A549 (cell line): Measurements from ENCODE around the gene ZPR1. TPM values are rescaled to one million over a fixed set of nuclear protein-coding genes. Genes with fewer than 3 reads are reported as not detected.

Experiments used
- ATAC-seq, 2 experiments: fragments of 200-7000 bp in 1 of 2; fragments of >200 bp in 1 of 2; cut with Nextera tagmentation in 1 of 2; cut with Tn5 transposase in 1 of 2; 3 replicates each; pipeline versions ENCODE4 v1.8.0 to v1.9.1; 2018 to 2020; ENCODE audit warnings: mild to moderate bottlenecking in 1 of 2, moderate library complexity in 1 of 2
- CTCF ChIA-PET: fragments of 300-600 bp; sonication (Branson Sonifier 250); formaldehyde crosslinking; extraction: SDS; loops from one replicate; lab custom pipeline; 2021; ENCODE audit warnings: antibody characterized with exemption, inconsistent platforms; lab: Yijun Ruan, JAX
- POLR2A ChIA-PET: fragments of 350-600 bp; formaldehyde crosslinking; extraction: SDS; loops from one replicate; lab custom pipeline; 2021; ENCODE audit warnings: antibody characterized with exemption, inconsistent platforms; lab: Yijun Ruan, JAX
- DNase-seq, 2 experiments: peaks; one replicate each; pipeline versions ENCODE4 v3.0.0 to v3.0.0-alpha.2; 2011 to 2016; ENCODE audit warnings: low read depth in 1 of 2, low spot score in 1 of 2
- FAIRE-seq: peaks from 2 replicates; lab custom pipeline; 2011; peaks lifted over from hg19 to GRCh38; lab: Jason Lieb, UNC
- H3K27ac ChIP-seq, 2 experiments: fragments of >200 bp; sonication (Bioruptor Twin); formaldehyde crosslinking; 3 replicates each; pipeline ENCODE4 v1.5.1; 2016 to 2017
- H3K4me1 ChIP-seq: fragments of >200 bp; sonication (Bioruptor Twin); formaldehyde crosslinking; 3 replicates; pipeline ENCODE4 v1.6.1; 2016
- H3K4me2 ChIP-seq: fragments of >200 bp; sonication (Bioruptor Twin); formaldehyde crosslinking; 3 replicates; pipeline ENCODE4 v1.6.1; 2016
- H3K4me3 ChIP-seq: fragments of >200 bp; sonication (Bioruptor Twin); formaldehyde crosslinking; 3 replicates; pipeline ENCODE4 v1.5.1; 2016
- H3K9me3 ChIP-seq: fragments of >200 bp; sonication (Bioruptor Twin); formaldehyde crosslinking; 3 replicates; pipeline ENCODE4 v1.6.1; 2016
- BHLHE40 ChIP-seq: IDR thresholded peaks from 2 replicates; pipeline ENCODE4 v1.6.1; 2012; ENCODE audit warnings: low read depth, low read length, inconsistent platforms
- FOSB ChIP-seq: fragments of 250-450 bp; sonication (Bioruptor Pico); IDR thresholded peaks from 2 replicates; pipeline ENCODE4 v1.5.0; 2020; ENCODE audit warnings: mild to moderate bottlenecking, moderate library complexity
- GATA3 ChIP-seq: IDR thresholded peaks from 2 replicates; pipeline ENCODE4 v1.6.1; 2012; ENCODE audit warnings: borderline replicate concordance
- HDAC2 ChIP-seq: fragments of 200-600 bp; sonication (generic); IDR thresholded peaks from 2 replicates; pipeline ENCODE4 v1.6.1; 2016
- HEYL ChIP-seq: fragments of 250-450 bp; sonication (Bioruptor Pico); IDR thresholded peaks from 2 replicates; pipeline ENCODE4 v1.8.0; 2021; ENCODE audit warnings: mild to moderate bottlenecking, moderate library complexity
- HOXB13 ChIP-seq: fragments of 250-450 bp; sonication (Bioruptor Pico); IDR thresholded peaks from 2 replicates; pipeline ENCODE4 v1.5.0; 2020; ENCODE audit warnings: low read depth, mild to moderate bottlenecking, moderate library complexity
- HOXB5 ChIP-seq: fragments of 250-450 bp; sonication (Bioruptor Pico); IDR thresholded peaks from 2 replicates; pipeline ENCODE4 v1.5.0; 2020; ENCODE audit warnings: mild to moderate bottlenecking, moderate library complexity
- JUNB ChIP-seq: fragments of >200 bp; sonication (Bioruptor Twin); formaldehyde crosslinking; IDR thresholded peaks from 2 replicates; pipeline ENCODE4 v1.6.1; 2016
- KDM1A ChIP-seq: fragments of 200-600 bp; sonication (generic); IDR thresholded peaks from 2 replicates; pipeline ENCODE4 v1.6.1; 2016; ENCODE audit warnings: low read depth, mild to moderate bottlenecking
- MAFK ChIP-seq: fragments of 450-650 bp; IDR thresholded peaks from 2 replicates; pipeline ENCODE4 v1.6.1; 2014; ENCODE audit not compliant: partially characterized antibody
- NPAS2 ChIP-seq: fragments of 250-450 bp; sonication (Bioruptor Pico); IDR thresholded peaks from 2 replicates; pipeline ENCODE4 v1.8.0; 2022; ENCODE audit warnings: mild to moderate bottlenecking, moderate library complexity, borderline replicate concordance
- RCOR1 ChIP-seq: fragments of 150-350 bp; IDR thresholded peaks from 2 replicates; pipeline ENCODE4 v1.6.1; 2014; ENCODE audit warnings: antibody characterized with exemption, low read length, low read depth
- TFCP2L1 ChIP-seq: fragments of 250-450 bp; sonication (Bioruptor Pico); IDR thresholded peaks from 2 replicates; pipeline ENCODE4 v1.5.0; 2021; ENCODE audit warnings: mild to moderate bottlenecking
- WGBS: methylation state at CpG from one replicate; pipeline ENCODE4 v1.1.6; 2017; ENCODE audit errors: missing lambda C conversion rate; 5-methylcytosine and 5-hydroxymethylcytosine counted together
- polyA plus RNA-seq, 4 experiments: library from polyadenylated mRNA; depleted of rRNA in 3 of 4; stranded (reverse); fragments of >200 nt; fragmentation: RNase III in 1 of 4; extraction: RNeasy Plus Mini Kit Qiagen cat#74134 plus additional on column Dnase treatment in 1 of 4; gene quantifications; 2 replicates in 3 of 4; 3 replicates in 1 of 4; pipeline ENCODE4 v1.2.3, GENCODE V29; 2011 to 2017
- TF ChIP-seq, protein P1 (sequence below): fragments of 250-450 bp; sonication (Bioruptor Pico); IDR thresholded peaks from 2 replicates; pipeline ENCODE4 v1.5.0; 2020; ENCODE audit warnings: low read depth, mild to moderate bottlenecking, moderate library complexity
- TF ChIP-seq, protein P2 (sequence below): IDR thresholded peaks from 2 replicates; pipeline ENCODE4 v1.6.1; 2012
- TF ChIP-seq, protein P3 (sequence below): IDR thresholded peaks from 2 replicates; pipeline ENCODE4 v1.6.1; 2012; ENCODE audit warnings: low read depth, borderline replicate concordance
- TF ChIP-seq, protein P4 (sequence below): fragments of 200-600 bp; sonication (generic); IDR thresholded peaks from 2 replicates; pipeline ENCODE4 v1.6.1; 2016; ENCODE audit warnings: antibody characterized with exemption, mild to moderate bottlenecking, moderate library complexity
- TF ChIP-seq, protein P5 (sequence below): fragments of 150-350 bp; IDR thresholded peaks from 2 replicates; pipeline ENCODE4 v1.6.1; 2014; ENCODE audit warnings: low read depth, mild to moderate bottlenecking, low read length

ZPR1 gene
- polyA plus RNA-seq, 2 of the 4 experiments (the other 2 are of a cell fraction), result 44.1 to 65.6 TPM

DNA sequence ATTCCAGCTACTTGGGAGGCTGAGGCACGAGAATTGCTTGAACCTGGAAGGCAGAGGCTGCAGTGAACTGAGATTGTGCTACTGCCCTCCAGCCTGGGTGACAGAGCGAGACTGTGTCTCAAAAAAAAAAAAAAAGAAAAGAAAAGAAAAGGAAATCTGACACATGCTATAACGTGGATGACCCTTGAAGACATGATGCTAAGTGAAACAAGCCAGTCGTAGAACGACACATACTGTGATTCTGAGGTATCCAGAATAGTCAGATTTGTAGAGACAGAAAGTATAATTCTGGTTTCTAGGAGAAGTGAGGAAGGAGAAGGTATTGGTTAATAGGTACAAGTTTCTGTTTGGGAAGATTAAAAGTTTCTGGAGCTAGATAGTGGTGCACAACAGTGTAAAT lies 10.5 kb upstream of the ZPR1 start:
- H3K27ac ChIP-seq, result no peak overlapping the region
- H3K4me3 ChIP-seq, result no peak overlapping the region
- no peaks in the 10 kb centered on the region for H3K9me3 ChIP-seq
- POLR2A ChIA-PET, result no interaction called here
- 82% methylated on average over 5 of the region's 5 CpGs for WGBS
- H3K4me1 ChIP-seq, result 0 out of 3 replicates have a peak, but pooled peaks cover 3% of the 10 kb centered on the region
- no peak for TF ChIP-seq KDM1A
- TF ChIP-seq, protein P1, sequence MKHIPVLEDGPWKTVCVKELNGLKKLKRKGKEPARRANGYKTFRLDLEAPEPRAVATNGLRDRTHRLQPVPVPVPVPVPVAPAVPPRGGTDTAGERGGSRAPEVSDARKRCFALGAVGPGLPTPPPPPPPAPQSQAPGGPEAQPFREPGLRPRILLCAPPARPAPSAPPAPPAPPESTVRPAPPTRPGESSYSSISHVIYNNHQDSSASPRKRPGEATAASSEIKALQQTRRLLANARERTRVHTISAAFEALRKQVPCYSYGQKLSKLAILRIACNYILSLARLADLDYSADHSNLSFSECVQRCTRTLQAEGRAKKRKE (CRISPR knock-in tag), result no peak
- TF ChIP-seq HDAC2, result no peak
- TF ChIP-seq JUNB, result no peak
- no peak for TF ChIP-seq NPAS2 (CRISPR knock-in tag)
- no peak for TF ChIP-seq HEYL (CRISPR knock-in tag)
- TF ChIP-seq, protein P2, sequence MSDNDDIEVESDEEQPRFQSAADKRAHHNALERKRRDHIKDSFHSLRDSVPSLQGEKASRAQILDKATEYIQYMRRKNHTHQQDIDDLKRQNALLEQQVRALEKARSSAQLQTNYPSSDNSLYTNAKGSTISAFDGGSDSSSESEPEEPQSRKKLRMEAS, result no peak
- TF ChIP-seq, protein P3, sequence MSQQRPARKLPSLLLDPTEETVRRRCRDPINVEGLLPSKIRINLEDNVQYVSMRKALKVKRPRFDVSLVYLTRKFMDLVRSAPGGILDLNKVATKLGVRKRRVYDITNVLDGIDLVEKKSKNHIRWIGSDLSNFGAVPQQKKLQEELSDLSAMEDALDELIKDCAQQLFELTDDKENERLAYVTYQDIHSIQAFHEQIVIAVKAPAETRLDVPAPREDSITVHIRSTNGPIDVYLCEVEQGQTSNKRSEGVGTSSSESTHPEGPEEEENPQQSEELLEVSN, result no peak
- TF ChIP-seq RCOR1, result no peak
- TF ChIP-seq GATA3, result no peak
- TF ChIP-seq HOXB5 (CRISPR knock-in tag), result no peak
- TF ChIP-seq, protein P4, sequence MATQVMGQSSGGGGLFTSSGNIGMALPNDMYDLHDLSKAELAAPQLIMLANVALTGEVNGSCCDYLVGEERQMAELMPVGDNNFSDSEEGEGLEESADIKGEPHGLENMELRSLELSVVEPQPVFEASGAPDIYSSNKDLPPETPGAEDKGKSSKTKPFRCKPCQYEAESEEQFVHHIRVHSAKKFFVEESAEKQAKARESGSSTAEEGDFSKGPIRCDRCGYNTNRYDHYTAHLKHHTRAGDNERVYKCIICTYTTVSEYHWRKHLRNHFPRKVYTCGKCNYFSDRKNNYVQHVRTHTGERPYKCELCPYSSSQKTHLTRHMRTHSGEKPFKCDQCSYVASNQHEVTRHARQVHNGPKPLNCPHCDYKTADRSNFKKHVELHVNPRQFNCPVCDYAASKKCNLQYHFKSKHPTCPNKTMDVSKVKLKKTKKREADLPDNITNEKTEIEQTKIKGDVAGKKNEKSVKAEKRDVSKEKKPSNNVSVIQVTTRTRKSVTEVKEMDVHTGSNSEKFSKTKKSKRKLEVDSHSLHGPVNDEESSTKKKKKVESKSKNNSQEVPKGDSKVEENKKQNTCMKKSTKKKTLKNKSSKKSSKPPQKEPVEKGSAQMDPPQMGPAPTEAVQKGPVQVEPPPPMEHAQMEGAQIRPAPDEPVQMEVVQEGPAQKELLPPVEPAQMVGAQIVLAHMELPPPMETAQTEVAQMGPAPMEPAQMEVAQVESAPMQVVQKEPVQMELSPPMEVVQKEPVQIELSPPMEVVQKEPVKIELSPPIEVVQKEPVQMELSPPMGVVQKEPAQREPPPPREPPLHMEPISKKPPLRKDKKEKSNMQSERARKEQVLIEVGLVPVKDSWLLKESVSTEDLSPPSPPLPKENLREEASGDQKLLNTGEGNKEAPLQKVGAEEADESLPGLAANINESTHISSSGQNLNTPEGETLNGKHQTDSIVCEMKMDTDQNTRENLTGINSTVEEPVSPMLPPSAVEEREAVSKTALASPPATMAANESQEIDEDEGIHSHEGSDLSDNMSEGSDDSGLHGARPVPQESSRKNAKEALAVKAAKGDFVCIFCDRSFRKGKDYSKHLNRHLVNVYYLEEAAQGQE, result no peak
- no peak for TF ChIP-seq HOXB13 (CRISPR knock-in tag)
- no peak for ATAC-seq
- no peak for FAIRE-seq
- CTCF ChIA-PET, result interaction anchor here (1.2 kb wide), 1 partner anchor 23 kb away, joined by 3 read pairs; no protein-coding TSS in a partner anchor
- no peak overlapping the region for H3K4me2 ChIP-seq
- no peak for DNase-seq

DNA sequence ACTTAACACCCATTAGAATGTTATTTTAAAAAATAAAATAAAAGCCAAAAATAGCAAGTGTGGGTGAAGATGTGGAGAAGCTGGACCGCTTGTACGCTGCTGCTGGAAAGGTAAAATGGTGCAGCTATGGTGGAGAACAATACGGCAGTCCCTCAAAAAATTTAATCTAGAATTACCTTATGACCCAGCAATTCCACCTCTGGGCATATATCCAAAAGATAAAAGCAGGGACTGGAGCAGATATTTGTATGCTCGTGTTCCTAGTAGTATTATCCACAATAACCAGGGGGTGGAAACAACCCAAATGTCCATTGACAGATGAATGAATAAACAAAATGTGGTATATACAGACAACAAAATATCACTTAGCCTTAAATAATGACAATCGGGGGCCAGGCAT lies 10.0 kb upstream of the ZPR1 start:
- DNase-seq (no peak), FAIRE-seq (no peak), ATAC-seq (no peak)
- POLR2A ChIA-PET, result no interaction called here
- Histone ChIP-seq H3K4me2 (no peak overlapping the region), H3K4me1 (0 out of 3 replicates have a peak, but pooled peaks cover 3% of the 10 kb centered on the region), H3K27ac (no peak overlapping the region), H3K9me3 (no peaks in the 10 kb centered on the region), H3K4me3 (no peak overlapping the region)
- WGBS, result 89% methylated on average over 5 of the region's 5 CpGs
- CTCF ChIA-PET, result no interaction called here
- no peak for TF ChIP-seq MAFK
- no peak for TF ChIP-seq TFCP2L1 (CRISPR knock-in tag)
- TF ChIP-seq FOSB (CRISPR knock-in tag), result no peak
- TF ChIP-seq, protein P5, sequence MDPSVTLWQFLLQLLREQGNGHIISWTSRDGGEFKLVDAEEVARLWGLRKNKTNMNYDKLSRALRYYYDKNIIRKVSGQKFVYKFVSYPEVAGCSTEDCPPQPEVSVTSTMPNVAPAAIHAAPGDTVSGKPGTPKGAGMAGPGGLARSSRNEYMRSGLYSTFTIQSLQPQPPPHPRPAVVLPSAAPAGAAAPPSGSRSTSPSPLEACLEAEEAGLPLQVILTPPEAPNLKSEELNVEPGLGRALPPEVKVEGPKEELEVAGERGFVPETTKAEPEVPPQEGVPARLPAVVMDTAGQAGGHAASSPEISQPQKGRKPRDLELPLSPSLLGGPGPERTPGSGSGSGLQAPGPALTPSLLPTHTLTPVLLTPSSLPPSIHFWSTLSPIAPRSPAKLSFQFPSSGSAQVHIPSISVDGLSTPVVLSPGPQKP, result no peak
- no peak for TF ChIP-seq BHLHE40
- TF ChIP-seq RCOR1, result no peak
